ENCODE data around the gene NME3. TPM values are rescaled to one million over a fixed set of nuclear protein-coding genes. Genes with fewer than 3 reads are reported as not detected.

Gene NME3
- total and polyA plus RNA-seq, 10 of the 15 experiments (the other 5 are each of a cell fraction or from before 2014, with no cell fraction given) = 0.61 to 55.5 (median 26.5) TPM

DNA sequence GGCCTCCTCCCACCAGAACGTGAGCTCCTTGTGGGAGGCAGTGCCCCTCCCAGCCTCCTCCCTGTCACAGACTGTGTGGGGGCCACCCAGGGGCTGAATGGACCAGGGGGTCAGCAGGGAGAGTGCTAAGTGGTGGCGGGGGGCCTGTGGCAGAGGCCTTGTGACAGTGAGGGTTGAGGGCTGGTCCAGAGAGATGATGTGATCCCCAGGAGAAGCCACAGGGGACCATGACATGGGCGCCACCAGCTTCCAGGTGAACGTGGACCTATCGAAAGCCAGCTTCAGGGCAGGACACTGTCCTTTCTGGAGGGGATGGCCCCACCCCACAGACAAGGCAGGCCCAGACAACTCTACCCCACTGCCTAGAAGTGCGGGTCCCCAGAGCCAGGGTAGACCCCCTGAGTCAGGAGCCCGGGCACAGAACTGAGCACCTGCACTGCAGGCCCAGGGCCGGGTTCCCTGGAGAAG, 7.9 kb upstream of the NME3 start (continued):
- TF ChIP-seq FOXM1 (IDR thresholded peaks at IDR 0.05; ENCODE audit: low read depth, low read length) = no peak
- no peak for TF ChIP-seq TAF1 (IDR thresholded peaks at IDR 0.05; ENCODE audit: borderline replicate concordance, low read depth, low read length)
- TF ChIP-seq RFX5 (IDR thresholded peaks at IDR 0.05; ENCODE audit: low read depth, low read length) = no peak
- no peak for TF ChIP-seq NFXL1 (IDR thresholded peaks at IDR 0.05; ENCODE audit: borderline replicate concordance)

GRCh38 chr16:1778200-1779179, 7.1 kb upstream of the NME3 start:
- BruUV-seq (replicated peaks) = no TSS peak
- peaks cover 16% of the 10 kb centered on the region for H3K79me2 ChIP-seq (ENCODE audit: control insufficient read depth, insufficient read depth, low read length)
- CTCF ChIA-PET = no interaction called here

More at GRCh38 chr16:1778200-1779179, 7.1 kb upstream of the NME3 start:
- 80% methylated on average over 32 of the region's 34 CpGs for WGBS (ENCODE audit: insufficient coverage, insufficient replicate concordance, low lambda C conversion rate, missing lambda C conversion rate)
- Histone ChIP-seq H3K4me2 (ENCODE audit: control insufficient read depth, insufficient read depth) (no peak overlapping the region), H3K9me3 (replicated peaks; ENCODE audit: control insufficient read depth, insufficient read depth, low read length) (no peaks in the 10 kb centered on the region), H3K4me1 (ENCODE audit: control insufficient read depth, insufficient read depth, low read length) (peaks cover 17% of the 10 kb centered on the region), H3K36me3 (ENCODE audit: control insufficient read depth in 2 of 2, insufficient read depth in 2 of 2, low read length in 1 of 2) (peaks cover 3 to 8% of the 10 kb centered on the region in 2 experiments; a peak in 3 of 4 replicates), H3K9ac (ENCODE audit: control insufficient read depth, insufficient read depth, low read length) (no peak overlapping the region), H3K27ac (ENCODE audit: control insufficient read depth, insufficient read depth) (no peak overlapping the region), H3K4me3 (no peak overlapping the region), H2AFZ (ENCODE audit: control insufficient read depth, low read depth, low read length) (no peak overlapping the region), H4K20me1 (ENCODE audit: control insufficient read depth, insufficient read depth) (no peaks in the 10 kb centered on the region), H3K27me3 (replicated peaks in 1 of 2; ENCODE audit: control insufficient read depth in 2 of 2, insufficient read depth in 2 of 2, low read length in 1 of 2) (no peaks in the 10 kb centered on the region)
- no peak for DNase-seq (ENCODE audit: low read depth, low spot score)
- SMC1A ChIA-PET (ENCODE audit: uncharacterized antibody, unreplicated experiment) = no interaction called here
- in situ Hi-C loops (cut with MboI) (no loop called here), intact Hi-C loops (cut with micrococcal nuclease; ENCODE audit: unreplicated experiment) (no loop called here)
- RAD21 ChIA-PET (ENCODE audit: unreplicated experiment) = no interaction called here
- FAIRE-seq = no peak
- TF ChIP-seq POLR2A (IDR thresholded peaks at IDR 0.05; ENCODE audit: low read depth, low read length) = peak; percentile 32
- TF ChIP-seq STAT3 (IDR thresholded peaks at IDR 0.05; ENCODE audit: low read depth, low read length) = no peak
- no peak for ATAC-seq
- POLR2A ChIA-PET = interaction anchor here (1.2 kb wide), 1 partner anchor 73 kb away, joined by 3 read pairs; the partner anchor contains the start of gene MAPK8IP3

All from GM12878 (cell line).